HG03139 (cell line): ENCODE results near the gene TSPY4.
"Not testable (repeated sequence)": the region's sequence is repeated elsewhere in the genome, so short reads cannot be mapped to it uniquely, and the experiment has no call there.

Experiments used
- ATAC-seq: cut with Tn5 transposase; IDR thresholded peaks from one replicate; pipeline ENCODE4 v1.9.1; 2021; ENCODE audit not compliant: unreplicated experiment

Gene TSPY4, protein sequence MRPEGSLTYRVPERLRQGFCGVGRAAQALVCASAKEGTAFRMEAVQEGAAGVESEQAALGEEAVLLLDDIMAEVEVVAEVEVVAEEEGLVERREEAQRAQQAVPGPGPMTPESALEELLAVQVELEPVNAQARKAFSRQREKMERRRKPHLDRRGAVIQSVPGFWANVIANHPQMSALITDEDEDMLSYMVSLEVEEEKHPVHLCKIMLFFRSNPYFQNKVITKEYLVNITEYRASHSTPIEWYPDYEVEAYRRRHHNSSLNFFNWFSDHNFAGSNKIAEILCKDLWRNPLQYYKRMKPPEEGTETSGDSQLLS

DNA sequence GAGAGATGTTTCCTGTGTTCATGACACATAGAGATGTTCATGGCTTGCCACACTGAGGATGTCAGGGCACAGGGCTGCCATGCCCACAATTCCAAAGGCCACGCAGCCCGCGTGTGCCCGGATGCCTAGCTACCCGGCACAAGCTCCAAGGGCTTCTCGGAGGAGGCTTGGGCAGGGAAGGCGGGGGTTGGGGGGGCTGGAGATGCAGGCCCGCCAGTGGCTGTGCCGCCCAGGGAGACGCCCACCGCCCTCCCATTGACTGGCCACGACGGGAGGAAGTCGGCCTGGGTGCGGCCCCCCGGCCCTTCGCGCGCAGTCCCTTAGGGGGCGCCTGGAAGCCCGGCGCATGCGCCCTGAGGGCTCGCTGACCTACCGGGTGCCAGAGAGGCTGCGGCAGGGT lies at the start of gene TSPY4:
Gene TSPY4 (plus strand): TSS at position 301 of the 400 bp plus-strand sequence. CDS start 46 bp downstream, at position 347.
- ATAC-seq, result not testable (repeated sequence)

DNA sequence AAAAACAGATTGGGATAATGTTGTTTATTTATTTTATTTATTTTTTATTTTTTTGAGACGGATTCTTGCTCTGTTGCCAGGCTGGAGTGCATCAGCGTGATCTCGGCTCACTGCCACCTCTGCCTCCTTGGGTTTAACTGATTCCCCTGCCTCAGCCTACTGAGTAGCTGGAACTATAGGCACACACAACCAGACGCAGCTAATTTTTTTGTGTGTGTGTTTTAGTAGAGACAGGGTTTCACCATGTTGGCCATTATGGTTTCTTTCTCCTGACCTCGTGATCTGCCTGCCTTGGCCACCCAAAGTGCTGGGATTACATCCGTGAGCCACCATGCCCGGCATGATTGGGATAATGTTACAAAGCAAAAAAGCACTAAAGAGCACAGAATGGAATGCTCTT lies 16.3 kb upstream of the TSPY4 start:
- ATAC-seq, result no peak

DNA sequence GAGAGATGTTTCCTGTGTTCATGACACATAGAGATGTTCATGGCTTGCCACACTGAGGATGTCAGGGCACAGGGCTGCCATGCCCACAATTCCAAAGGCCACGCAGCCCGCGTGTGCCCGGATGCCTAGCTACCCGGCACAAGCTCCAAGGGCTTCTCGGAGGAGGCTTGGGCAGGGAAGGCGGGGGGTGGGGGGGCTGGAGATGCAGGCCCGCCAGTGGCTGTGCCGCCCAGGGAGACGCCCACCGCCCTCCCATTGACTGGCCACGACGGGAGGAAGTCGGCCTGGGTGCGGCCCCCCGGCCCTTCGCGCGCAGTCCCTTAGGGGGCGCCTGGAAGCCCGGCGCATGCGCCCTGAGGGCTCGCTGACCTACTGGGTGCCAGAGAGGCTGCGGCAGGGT lies 20.2 kb downstream of the TSPY4 start, which contains the start of gene TSPY8:
Gene TSPY8 (plus strand): TSS at position 301 of the 400 bp plus-strand sequence. CDS start 46 bp downstream, at position 347.
- ATAC-seq, result not testable (repeated sequence)
